Airway epithelial cell (primary cell): ENCODE measurements around the gene HYI. TPM values are rescaled to one million over a fixed set of nuclear protein-coding genes. Genes with fewer than 3 reads are reported as not detected.

Experiments used
- total RNA-seq: library from RNA; depleted of rRNA; stranded (reverse); fragments of >200 nt; gene quantifications from 2 replicates; pipeline ENCODE4 v1.2.3, GENCODE V29; 2015

HYI gene
- 51.7 and 60.2 TPM in 2 replicates for total RNA-seq

GRCh38 chr1:43453442-43454269 is at the start of gene HYI:
TSS of gene HYI (minus strand) at chr1:43453931. CDS start at chr1:43453793, 138 bp downstream.

Other genes starting within 250 kb of the HYI start
- 8.4 and 11.8 TPM in 2 replicates for gene TMEM125, start 183.9 kb downstream of the HYI start, total RNA-seq
- 3.9 and 8.7 TPM in 2 replicates for gene C1orf210, start 168.3 kb downstream of the HYI start, total RNA-seq
- not detected in 2 replicates for gene TIE1, start 152.9 kb downstream of the HYI start, total RNA-seq
- not detected in 2 replicates for gene MPL, start 116.1 kb downstream of the HYI start, total RNA-seq
- gene CDC20, start 95.0 kb downstream of the HYI start, total RNA-seq: 152 and 191 TPM in 2 replicates
- 144 and 188 TPM in 2 replicates for gene ELOVL1, start 85.9 kb downstream of the HYI start, total RNA-seq
- gene MED8, start 64.1 kb downstream of the HYI start, total RNA-seq: 36.0 and 39.4 TPM in 2 replicates
- 12.6 and 19.2 TPM in 2 replicates for gene SZT2, start 64.0 kb downstream of the HYI start, total RNA-seq
- 152 and 214 TPM in 2 replicates for gene PTPRF, start 77.0 kb upstream of the HYI start, total RNA-seq
- 25.7 and 28.8 TPM in 2 replicates for gene KDM4A, start 196.2 kb upstream of the HYI start, total RNA-seq